Stomach (tissue), 4 donors: ENCODE measurements around the gene ERN1.

Source experiments
- POLR2AphosphoS5 ChIP-seq, 3 donors: sonication (generic); formaldehyde crosslinking; IDR thresholded peaks; one replicate each; pipeline ENCODE4 v1.6.1; 2016; ENCODE audit warnings: antibody characterized with exemption in 3 of 3
- TF ChIP-seq, protein P1 (sequence below), 7 experiments: fragments of 450-650 bp in 4 of 7; fragments of 200-600 bp in 3 of 7; sonication (generic) in 3 of 7; IDR thresholded peaks; one replicate each; pipeline ENCODE4 v1.5.1; 2016 to 2019; ENCODE audit warnings: antibody characterized with exemption in 7 of 7, control low read depth in 2 of 7, mild to moderate bottlenecking in 1 of 7

GRCh38 chr17:64097196-64097936 lies 32.6 kb downstream of the ERN1 start:
- TF ChIP-seq POLR2AphosphoS5 (IDR thresholded peaks at IDR 0.05) = no peak
- TF ChIP-seq, protein P1, sequence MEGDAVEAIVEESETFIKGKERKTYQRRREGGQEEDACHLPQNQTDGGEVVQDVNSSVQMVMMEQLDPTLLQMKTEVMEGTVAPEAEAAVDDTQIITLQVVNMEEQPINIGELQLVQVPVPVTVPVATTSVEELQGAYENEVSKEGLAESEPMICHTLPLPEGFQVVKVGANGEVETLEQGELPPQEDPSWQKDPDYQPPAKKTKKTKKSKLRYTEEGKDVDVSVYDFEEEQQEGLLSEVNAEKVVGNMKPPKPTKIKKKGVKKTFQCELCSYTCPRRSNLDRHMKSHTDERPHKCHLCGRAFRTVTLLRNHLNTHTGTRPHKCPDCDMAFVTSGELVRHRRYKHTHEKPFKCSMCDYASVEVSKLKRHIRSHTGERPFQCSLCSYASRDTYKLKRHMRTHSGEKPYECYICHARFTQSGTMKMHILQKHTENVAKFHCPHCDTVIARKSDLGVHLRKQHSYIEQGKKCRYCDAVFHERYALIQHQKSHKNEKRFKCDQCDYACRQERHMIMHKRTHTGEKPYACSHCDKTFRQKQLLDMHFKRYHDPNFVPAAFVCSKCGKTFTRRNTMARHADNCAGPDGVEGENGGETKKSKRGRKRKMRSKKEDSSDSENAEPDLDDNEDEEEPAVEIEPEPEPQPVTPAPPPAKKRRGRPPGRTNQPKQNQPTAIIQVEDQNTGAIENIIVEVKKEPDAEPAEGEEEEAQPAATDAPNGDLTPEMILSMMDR (IDR thresholded peaks at IDR 0.05) = no peak
